ENCODE results near the gene GPATCH1. TPM values are rescaled to one million over a fixed set of nuclear protein-coding genes. Genes with fewer than 3 reads are reported as not detected.

GPATCH1 gene
- total and polyA plus RNA-seq, 4 donors, result 2.5 to 5.2 (median 3.6) TPM

DNA sequence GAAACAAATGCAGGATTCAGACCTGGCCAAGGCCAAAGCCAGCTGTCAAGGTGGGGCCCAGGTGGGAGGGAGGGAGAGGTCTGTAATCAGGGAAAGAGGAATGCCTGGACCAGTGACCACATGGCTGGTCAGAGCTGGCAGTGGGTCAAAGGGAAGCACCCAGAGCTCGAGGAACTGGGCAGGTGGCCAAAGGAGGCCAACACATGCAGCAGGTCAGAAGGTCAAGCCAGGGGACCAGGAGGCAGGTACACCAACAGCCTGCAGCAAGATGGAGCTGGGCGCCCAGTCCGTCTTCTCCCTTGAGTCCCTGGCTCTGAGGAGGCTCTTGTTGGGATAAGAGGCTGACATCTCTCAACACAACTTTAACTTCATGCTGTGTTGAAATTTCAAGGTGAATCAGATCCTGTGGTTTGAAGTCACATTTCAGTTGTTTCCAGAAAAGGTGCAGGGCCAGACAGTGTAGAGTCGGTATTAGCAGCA lies 17.1 kb downstream of the GPATCH1 start (continued):
- TF ChIP-seq, protein P1, sequence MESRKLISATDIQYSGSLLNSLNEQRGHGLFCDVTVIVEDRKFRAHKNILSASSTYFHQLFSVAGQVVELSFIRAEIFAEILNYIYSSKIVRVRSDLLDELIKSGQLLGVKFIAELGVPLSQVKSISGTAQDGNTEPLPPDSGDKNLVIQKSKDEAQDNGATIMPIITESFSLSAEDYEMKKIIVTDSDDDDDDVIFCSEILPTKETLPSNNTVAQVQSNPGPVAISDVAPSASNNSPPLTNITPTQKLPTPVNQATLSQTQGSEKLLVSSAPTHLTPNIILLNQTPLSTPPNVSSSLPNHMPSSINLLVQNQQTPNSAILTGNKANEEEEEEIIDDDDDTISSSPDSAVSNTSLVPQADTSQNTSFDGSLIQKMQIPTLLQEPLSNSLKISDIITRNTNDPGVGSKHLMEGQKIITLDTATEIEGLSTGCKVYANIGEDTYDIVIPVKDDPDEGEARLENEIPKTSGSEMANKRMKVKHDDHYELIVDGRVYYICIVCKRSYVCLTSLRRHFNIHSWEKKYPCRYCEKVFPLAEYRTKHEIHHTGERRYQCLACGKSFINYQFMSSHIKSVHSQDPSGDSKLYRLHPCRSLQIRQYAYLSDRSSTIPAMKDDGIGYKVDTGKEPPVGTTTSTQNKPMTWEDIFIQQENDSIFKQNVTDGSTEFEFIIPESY (IDR thresholded peaks at IDR 0.05), result no peak
- peak; percentile 16 to 33 for TF ChIP-seq RXRA (IDR thresholded peaks at IDR 0.05)

DNA sequence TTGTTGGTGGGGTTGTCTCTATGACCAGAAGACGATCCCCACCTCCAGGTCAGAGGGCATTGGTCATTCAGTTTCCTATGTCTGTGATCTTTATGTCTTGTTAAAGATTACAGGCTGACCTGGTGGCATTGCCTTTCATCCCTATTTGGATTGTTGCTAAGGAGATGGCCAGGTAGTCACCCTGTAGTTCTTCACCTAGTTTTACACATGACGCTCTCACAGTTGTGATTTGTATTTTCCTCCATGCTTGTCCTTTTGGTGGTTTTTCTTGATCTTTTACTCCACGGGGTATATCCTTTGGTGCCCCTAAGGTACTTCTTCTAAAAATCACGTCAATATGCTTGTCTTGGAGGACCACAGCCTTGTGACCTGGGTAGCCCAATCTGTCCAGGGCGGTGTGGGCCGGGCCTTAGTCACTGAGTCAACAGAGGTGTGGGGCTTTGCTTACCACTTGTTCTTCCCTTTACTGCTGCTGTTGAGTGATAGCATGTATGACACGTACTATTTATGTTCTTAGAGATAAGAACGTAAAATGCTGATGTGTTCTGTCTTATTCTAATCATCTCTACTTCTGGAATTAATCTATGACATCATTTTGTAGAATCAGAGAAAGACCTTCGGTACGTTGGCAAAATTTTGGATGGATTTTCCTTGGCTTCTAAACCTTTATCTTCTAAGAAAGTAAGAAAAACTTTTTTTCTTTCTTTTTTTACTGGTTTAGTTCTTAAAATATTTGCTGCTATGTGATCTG lies 20.1 kb downstream of the GPATCH1 start:
- H3K9ac ChIP-seq (ENCODE audit: low read depth in 1 of 2, low read length in 2 of 2), result no peak overlapping the region
- H3K27ac ChIP-seq (ENCODE audit: low read depth in 1 of 2, low read length in 2 of 2), result no peak overlapping the region
- WGBS, result 89% methylated on average over 10 of the region's 10 CpGs
- H3K36me3 ChIP-seq (ENCODE audit: control insufficient read depth in 4 of 4, insufficient read depth in 3 of 4, low read depth in 1 of 4, low read length in 3 of 4), result peaks cover 5 to 43% (median 23%) of the 10 kb centered on the region in 4 donors
- H3K4me3 ChIP-seq (ENCODE audit: low read depth in 1 of 3, low read length in 3 of 3), result no peak overlapping the region
- no peaks in the 10 kb centered on the region for H3K4me1 ChIP-seq (ENCODE audit: control insufficient read depth in 4 of 4, insufficient read depth in 4 of 4, low read length in 3 of 4)
- no peaks in the 10 kb centered on the region for H3K27me3 ChIP-seq (ENCODE audit: control insufficient read depth in 4 of 4, insufficient read depth in 4 of 4, low read length in 3 of 4)
- DNase-seq (ENCODE audit: low spot score), result no peak
- TF ChIP-seq RXRA (IDR thresholded peaks at IDR 0.05) (no peak), SP1 (IDR thresholded peaks at IDR 0.05) (no peak), EGR1 (IDR thresholded peaks at IDR 0.05; ENCODE audit: low read depth in 2 of 2) (no peak), YY1 (IDR thresholded peaks at IDR 0.05) (no peak), RAD21 (IDR thresholded peaks at IDR 0.05) (no peak), TAF1 (conservative IDR thresholded peaks at IDR 0.05) (no peak), GABPA (IDR thresholded peaks at IDR 0.05 in 1 of 2, conservative IDR thresholded peaks at IDR 0.05 in 1 of 2) (no peak), FOXA2 (IDR thresholded peaks at IDR 0.05) (no peak), NR2F2 (IDR thresholded peaks at IDR 0.05) (no peak), JUND (IDR thresholded peaks at IDR 0.05) (no peak), HNF4G (IDR thresholded peaks at IDR 0.05) (no peak), HNF4A (conservative IDR thresholded peaks at IDR 0.05) (no peak), FOXA1 (IDR thresholded peaks at IDR 0.05) (no peak)
- TF ChIP-seq, protein P2, sequence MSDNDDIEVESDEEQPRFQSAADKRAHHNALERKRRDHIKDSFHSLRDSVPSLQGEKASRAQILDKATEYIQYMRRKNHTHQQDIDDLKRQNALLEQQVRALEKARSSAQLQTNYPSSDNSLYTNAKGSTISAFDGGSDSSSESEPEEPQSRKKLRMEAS (IDR thresholded peaks at IDR 0.05), result no peak
- TF ChIP-seq, protein P3, sequence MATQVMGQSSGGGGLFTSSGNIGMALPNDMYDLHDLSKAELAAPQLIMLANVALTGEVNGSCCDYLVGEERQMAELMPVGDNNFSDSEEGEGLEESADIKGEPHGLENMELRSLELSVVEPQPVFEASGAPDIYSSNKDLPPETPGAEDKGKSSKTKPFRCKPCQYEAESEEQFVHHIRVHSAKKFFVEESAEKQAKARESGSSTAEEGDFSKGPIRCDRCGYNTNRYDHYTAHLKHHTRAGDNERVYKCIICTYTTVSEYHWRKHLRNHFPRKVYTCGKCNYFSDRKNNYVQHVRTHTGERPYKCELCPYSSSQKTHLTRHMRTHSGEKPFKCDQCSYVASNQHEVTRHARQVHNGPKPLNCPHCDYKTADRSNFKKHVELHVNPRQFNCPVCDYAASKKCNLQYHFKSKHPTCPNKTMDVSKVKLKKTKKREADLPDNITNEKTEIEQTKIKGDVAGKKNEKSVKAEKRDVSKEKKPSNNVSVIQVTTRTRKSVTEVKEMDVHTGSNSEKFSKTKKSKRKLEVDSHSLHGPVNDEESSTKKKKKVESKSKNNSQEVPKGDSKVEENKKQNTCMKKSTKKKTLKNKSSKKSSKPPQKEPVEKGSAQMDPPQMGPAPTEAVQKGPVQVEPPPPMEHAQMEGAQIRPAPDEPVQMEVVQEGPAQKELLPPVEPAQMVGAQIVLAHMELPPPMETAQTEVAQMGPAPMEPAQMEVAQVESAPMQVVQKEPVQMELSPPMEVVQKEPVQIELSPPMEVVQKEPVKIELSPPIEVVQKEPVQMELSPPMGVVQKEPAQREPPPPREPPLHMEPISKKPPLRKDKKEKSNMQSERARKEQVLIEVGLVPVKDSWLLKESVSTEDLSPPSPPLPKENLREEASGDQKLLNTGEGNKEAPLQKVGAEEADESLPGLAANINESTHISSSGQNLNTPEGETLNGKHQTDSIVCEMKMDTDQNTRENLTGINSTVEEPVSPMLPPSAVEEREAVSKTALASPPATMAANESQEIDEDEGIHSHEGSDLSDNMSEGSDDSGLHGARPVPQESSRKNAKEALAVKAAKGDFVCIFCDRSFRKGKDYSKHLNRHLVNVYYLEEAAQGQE (IDR thresholded peaks at IDR 0.05), result no peak
- TF ChIP-seq, protein P1 (IDR thresholded peaks at IDR 0.05), result no peak
- TF ChIP-seq, protein P4, sequence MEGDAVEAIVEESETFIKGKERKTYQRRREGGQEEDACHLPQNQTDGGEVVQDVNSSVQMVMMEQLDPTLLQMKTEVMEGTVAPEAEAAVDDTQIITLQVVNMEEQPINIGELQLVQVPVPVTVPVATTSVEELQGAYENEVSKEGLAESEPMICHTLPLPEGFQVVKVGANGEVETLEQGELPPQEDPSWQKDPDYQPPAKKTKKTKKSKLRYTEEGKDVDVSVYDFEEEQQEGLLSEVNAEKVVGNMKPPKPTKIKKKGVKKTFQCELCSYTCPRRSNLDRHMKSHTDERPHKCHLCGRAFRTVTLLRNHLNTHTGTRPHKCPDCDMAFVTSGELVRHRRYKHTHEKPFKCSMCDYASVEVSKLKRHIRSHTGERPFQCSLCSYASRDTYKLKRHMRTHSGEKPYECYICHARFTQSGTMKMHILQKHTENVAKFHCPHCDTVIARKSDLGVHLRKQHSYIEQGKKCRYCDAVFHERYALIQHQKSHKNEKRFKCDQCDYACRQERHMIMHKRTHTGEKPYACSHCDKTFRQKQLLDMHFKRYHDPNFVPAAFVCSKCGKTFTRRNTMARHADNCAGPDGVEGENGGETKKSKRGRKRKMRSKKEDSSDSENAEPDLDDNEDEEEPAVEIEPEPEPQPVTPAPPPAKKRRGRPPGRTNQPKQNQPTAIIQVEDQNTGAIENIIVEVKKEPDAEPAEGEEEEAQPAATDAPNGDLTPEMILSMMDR (IDR thresholded peaks at IDR 0.05; ENCODE audit: low read depth, low read length, missing input control), result no peak
- H3K9me3 ChIP-seq (ENCODE audit: control insufficient read depth in 4 of 4, low read length in 3 of 4), result no peaks in the 10 kb centered on the region
